H1 (cell line): ENCODE results near the gene PLXNA4.

Experiments used
- CBX5 ChIP-seq: fragments of 300-800, 300-1000 bp; sonication (generic); IDR thresholded peaks from 2 replicates; pipeline ENCODE4 v1.7.1; 2016; ENCODE audit warnings: antibody characterized with exemption, low read length, low read depth
- EGR1 ChIP-seq: IDR thresholded peaks from 2 replicates; pipeline ENCODE4 v1.6.1; 2011; ENCODE audit warnings: low read depth, low read length, borderline replicate concordance
- EP300 ChIP-seq, 2 experiments: IDR thresholded peaks; 1 replicate in 1 of 2; 2 replicates in 1 of 2; pipeline ENCODE4 v1.6.1; 2011 to 2012; ENCODE audit warnings: low read depth in 2 of 2, low read length in 2 of 2, mild to moderate bottlenecking in 2 of 2, borderline replicate concordance in 1 of 2, inconsistent platforms in 1 of 2, moderate library complexity in 1 of 2
- EZH2 ChIP-seq: fragments of 200-600 bp; sonication (generic); IDR thresholded peaks from 2 replicates; pipeline ENCODE4 v1.7.1; 2012; ENCODE audit warnings: low read depth, mild to moderate bottlenecking, moderate library complexity, low read length, inconsistent platforms; ENCODE audit not compliant: severe bottlenecking
- GABPA ChIP-seq: IDR thresholded peaks from 2 replicates; pipeline ENCODE4 v1.6.1; 2011; ENCODE audit warnings: mild to moderate bottlenecking, low read length, moderate library complexity, borderline replicate concordance; ENCODE audit not compliant: insufficient read depth
- POLR2A ChIP-seq, 2 experiments: IDR thresholded peaks; 1 replicate in 1 of 2; 2 replicates in 1 of 2; pipeline ENCODE4 v1.6.1; 2011; ENCODE audit warnings: low read depth in 2 of 2, low read length in 2 of 2, mild to moderate bottlenecking in 2 of 2; ENCODE audit errors: control extremely low read depth in 1 of 2
- RXRA ChIP-seq: IDR thresholded peaks from 2 replicates; pipeline ENCODE4 v1.6.1; 2011; ENCODE audit warnings: low read depth, mild to moderate bottlenecking, low read length, moderate library complexity; ENCODE audit not compliant: insufficient read depth
- SIN3A ChIP-seq, 2 experiments: IDR thresholded peaks in 1 of 2; conservative IDR thresholded peaks in 1 of 2; 2 replicates each; pipeline ENCODE4 v1.6.1; 2011 to 2012; ENCODE audit warnings: low read length in 2 of 2, improper control_type of control experiment in 1 of 2, low read depth in 1 of 2, mild to moderate bottlenecking in 1 of 2
- SUZ12 ChIP-seq: fragments of 200-600 bp; sonication (generic); IDR thresholded peaks from 2 replicates; pipeline ENCODE4 v1.6.1; 2012; ENCODE audit warnings: mild to moderate bottlenecking, inconsistent platforms, low read length, moderate library complexity, mixed read lengths
- TBP ChIP-seq: IDR thresholded peaks from 2 replicates; pipeline ENCODE4 v1.6.1; 2011; ENCODE audit warnings: low read depth, low read length, improper control_type of control experiment
- TF ChIP-seq, protein P1 (sequence below): IDR thresholded peaks from 2 replicates; pipeline ENCODE4 v1.6.1; 2011; ENCODE audit warnings: low read length, improper control_type of control experiment
- TF ChIP-seq, protein P2 (sequence below), 3 experiments: IDR thresholded peaks; 1 replicate in 2 of 3; 2 replicates in 1 of 3; pipeline versions ENCODE4 v1.5.1 to v1.6.1; 2011; ENCODE audit warnings: low read length in 3 of 3, mild to moderate bottlenecking in 3 of 3, inconsistent platforms in 2 of 3, low read depth in 1 of 3, moderate library complexity in 1 of 3; ENCODE audit not compliant: insufficient read depth in 1 of 3; ENCODE audit errors: control extremely low read depth in 1 of 3

DNA sequence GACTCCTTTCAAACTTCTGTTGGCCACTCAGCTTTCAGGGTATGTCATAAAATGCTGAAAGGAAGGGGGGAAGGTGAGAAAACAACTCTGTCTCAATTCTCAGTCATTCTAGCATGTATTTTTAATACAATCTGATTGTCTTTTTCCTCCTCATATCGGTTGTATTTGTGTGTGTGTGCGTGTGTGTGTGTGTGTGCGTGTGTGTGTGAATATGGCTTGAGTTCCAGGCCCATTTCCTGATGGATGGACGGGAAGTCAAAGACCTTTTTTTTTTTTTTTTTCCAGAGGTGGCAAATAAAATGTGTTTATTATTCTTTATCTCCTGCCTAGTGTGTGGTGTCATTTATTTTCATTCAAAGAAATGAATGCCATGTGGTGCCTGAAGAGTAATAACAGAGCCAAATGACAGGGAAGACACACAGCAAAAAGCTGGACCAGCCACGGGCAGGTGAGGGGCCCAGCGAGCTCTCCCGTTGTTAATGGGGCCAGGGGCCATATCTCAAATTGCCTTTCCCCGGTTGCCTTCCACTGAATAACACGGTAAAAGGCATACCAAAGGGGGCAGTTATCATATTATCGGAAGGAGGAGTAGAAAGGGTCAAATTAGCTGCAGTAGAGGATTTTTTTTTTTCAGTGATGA lies 3.1 kb upstream of the PLXNA4 start:
- TF ChIP-seq CBX5 (no peak), SIN3A (conservative IDR thresholded peaks at IDR 0.05 in 1 of 2, IDR thresholded peaks at IDR 0.05 in 1 of 2; ENCODE audit: low read depth in 1 of 2, low read length in 2 of 2) (no peak), EGR1 (no peak), EP300 (IDR thresholded peaks at IDR 0.05; ENCODE audit: borderline replicate concordance in 1 of 2, low read depth in 2 of 2, low read length in 2 of 2) (no peak), RXRA (no peak), EZH2 (no peak), POLR2A (IDR thresholded peaks at IDR 0.05; ENCODE audit: control extremely low read depth in 1 of 2, low read depth in 2 of 2, low read length in 2 of 2) (no peak), TBP (no peak), SUZ12 (no peak), GABPA (no peak)
- TF ChIP-seq, protein P1, sequence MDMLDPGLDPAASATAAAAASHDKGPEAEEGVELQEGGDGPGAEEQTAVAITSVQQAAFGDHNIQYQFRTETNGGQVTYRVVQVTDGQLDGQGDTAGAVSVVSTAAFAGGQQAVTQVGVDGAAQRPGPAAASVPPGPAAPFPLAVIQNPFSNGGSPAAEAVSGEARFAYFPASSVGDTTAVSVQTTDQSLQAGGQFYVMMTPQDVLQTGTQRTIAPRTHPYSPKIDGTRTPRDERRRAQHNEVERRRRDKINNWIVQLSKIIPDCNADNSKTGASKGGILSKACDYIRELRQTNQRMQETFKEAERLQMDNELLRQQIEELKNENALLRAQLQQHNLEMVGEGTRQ, result no peak
- TF ChIP-seq, protein P2, sequence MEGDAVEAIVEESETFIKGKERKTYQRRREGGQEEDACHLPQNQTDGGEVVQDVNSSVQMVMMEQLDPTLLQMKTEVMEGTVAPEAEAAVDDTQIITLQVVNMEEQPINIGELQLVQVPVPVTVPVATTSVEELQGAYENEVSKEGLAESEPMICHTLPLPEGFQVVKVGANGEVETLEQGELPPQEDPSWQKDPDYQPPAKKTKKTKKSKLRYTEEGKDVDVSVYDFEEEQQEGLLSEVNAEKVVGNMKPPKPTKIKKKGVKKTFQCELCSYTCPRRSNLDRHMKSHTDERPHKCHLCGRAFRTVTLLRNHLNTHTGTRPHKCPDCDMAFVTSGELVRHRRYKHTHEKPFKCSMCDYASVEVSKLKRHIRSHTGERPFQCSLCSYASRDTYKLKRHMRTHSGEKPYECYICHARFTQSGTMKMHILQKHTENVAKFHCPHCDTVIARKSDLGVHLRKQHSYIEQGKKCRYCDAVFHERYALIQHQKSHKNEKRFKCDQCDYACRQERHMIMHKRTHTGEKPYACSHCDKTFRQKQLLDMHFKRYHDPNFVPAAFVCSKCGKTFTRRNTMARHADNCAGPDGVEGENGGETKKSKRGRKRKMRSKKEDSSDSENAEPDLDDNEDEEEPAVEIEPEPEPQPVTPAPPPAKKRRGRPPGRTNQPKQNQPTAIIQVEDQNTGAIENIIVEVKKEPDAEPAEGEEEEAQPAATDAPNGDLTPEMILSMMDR (IDR thresholded peaks at IDR 0.05; ENCODE audit: control extremely low read depth in 1 of 3, insufficient read depth in 1 of 3, low read depth in 1 of 3, low read length in 3 of 3), result no peak
